GM12878 (cell line): Measurements from ENCODE around the gene BUB1. TPM values are rescaled to one million over a fixed set of nuclear protein-coding genes. Genes with fewer than 3 reads are reported as not detected.

Experiments used
- ATAC-seq: fragments of 200-7000 bp; cut with Tn5 transposase; 3 replicates; pipeline ENCODE4 v1.9.1; 2020; ENCODE audit warnings: mild to moderate bottlenecking, moderate library complexity
- BruUV-seq: library from RNA; stranded (reverse); fragments of 400-500 nt; replicated peaks from 2 replicates; lab custom pipeline; 2021; lab: Mats Ljungman, UMichigan
- CTCF ChIA-PET: fragments of 300-600 bp; sonication (Branson Sonifier 250); formaldehyde crosslinking; extraction: SDS; loops from one replicate; lab custom pipeline; 2021; ENCODE audit warnings: inconsistent platforms; lab: Yijun Ruan, JAX
- POLR2A ChIA-PET: fragments of 350-600 bp; formaldehyde crosslinking; extraction: SDS; loops from one replicate; lab custom pipeline; 2021; ENCODE audit warnings: inconsistent platforms; lab: Charles Lee
- RAD21 ChIA-PET: fragments of 300-600 bp; sonication (Branson Sonifier 250); formaldehyde crosslinking; loops from one replicate; lab custom pipeline; 2023; ENCODE audit warnings: antibody characterized with exemption; ENCODE audit not compliant: unreplicated experiment; lab: Charles Lee
- SMC1A ChIA-PET: fragments of 300-600 bp; sonication (Branson Sonifier 250); formaldehyde crosslinking; loops from one replicate; lab custom pipeline; 2023; ENCODE audit not compliant: unreplicated experiment, uncharacterized antibody; lab: Charles Lee
- DNase-seq: peaks from one replicate; pipeline ENCODE4 v3.0.0-alpha.2; 2011; ENCODE audit warnings: low read depth, low spot score
- FAIRE-seq: peaks from 3 replicates; lab custom pipeline; 2011; peaks lifted over from hg19 to GRCh38; lab: Jason Lieb, UNC
- H2AFZ ChIP-seq: 2 replicates; pipeline ENCODE4 v1.6.0; 2011; ENCODE audit warnings: low read depth, low read length, control low read depth; ENCODE audit not compliant: control insufficient read depth
- H3K27ac ChIP-seq: 2 replicates; pipeline ENCODE4 v1.5.1; 2011; ENCODE audit warnings: control low read depth; ENCODE audit not compliant: control insufficient read depth, insufficient read depth
- H3K27me3 ChIP-seq, 2 experiments: replicated peaks in 1 of 2; 2 replicates each; pipeline versions ENCODE4 v1.6.0 to v1.6.1; 2011; ENCODE audit warnings: low read length in 1 of 2; ENCODE audit not compliant: control insufficient read depth in 2 of 2, insufficient read depth in 2 of 2
- H3K36me3 ChIP-seq, 2 experiments: 2 replicates each; pipeline ENCODE4 v1.5.1; 2011; ENCODE audit warnings: low read length in 1 of 2; ENCODE audit not compliant: control insufficient read depth in 2 of 2, insufficient read depth in 2 of 2
- H3K4me1 ChIP-seq: 2 replicates; pipeline ENCODE4 v1.6.1; 2011; ENCODE audit warnings: mild to moderate bottlenecking, low read length, moderate library complexity, mixed read lengths; ENCODE audit not compliant: control insufficient read depth, insufficient read depth
- H3K4me2 ChIP-seq: 2 replicates; pipeline ENCODE4 v1.6.0; 2011; ENCODE audit warnings: control low read depth; ENCODE audit not compliant: control insufficient read depth, insufficient read depth
- H3K4me3 ChIP-seq: fragments of 200-600 bp; sonication (generic); 2 replicates; pipeline ENCODE4 v1.5.1; 2016
- H3K79me2 ChIP-seq: 2 replicates; pipeline ENCODE4 v1.6.0; 2011; ENCODE audit warnings: low read length; ENCODE audit not compliant: control insufficient read depth, insufficient read depth
- H3K9ac ChIP-seq: 2 replicates; pipeline ENCODE4 v1.8.0; 2011; ENCODE audit warnings: low read length, control low read depth, mixed read lengths; ENCODE audit not compliant: control insufficient read depth, insufficient read depth
- H3K9me3 ChIP-seq: replicated peaks from 3 replicates; pipeline ENCODE4 v1.5.1; 2011; ENCODE audit warnings: mild to moderate bottlenecking, low read length; ENCODE audit not compliant: control insufficient read depth, insufficient read depth
- H4K20me1 ChIP-seq: 2 replicates; pipeline ENCODE4 v1.6.0; 2011; ENCODE audit not compliant: control insufficient read depth, insufficient read depth
- BCL11A ChIP-seq: IDR thresholded peaks from 2 replicates; pipeline ENCODE4 v1.6.1; 2011; ENCODE audit warnings: low read depth, low read length
- CREM ChIP-seq: IDR thresholded peaks from 2 replicates; pipeline ENCODE4 v1.6.1; 2014; ENCODE audit warnings: antibody characterized with exemption, low read depth
- GABPA ChIP-seq: IDR thresholded peaks from 2 replicates; pipeline ENCODE4 v1.6.1; 2014; ENCODE audit warnings: antibody characterized with exemption, low read depth, mild to moderate bottlenecking, inconsistent platforms
- HDAC2 ChIP-seq: fragments of 200-600 bp; sonication (generic); IDR thresholded peaks from 2 replicates; pipeline ENCODE4 v1.6.1; 2017
- PAX5 ChIP-seq: IDR thresholded peaks from 2 replicates; pipeline ENCODE4 v1.6.1; 2011; ENCODE audit warnings: low read depth, low read length, borderline replicate concordance
- POLR2AphosphoS2 ChIP-seq: IDR thresholded peaks from 2 replicates; pipeline ENCODE4 v1.6.1; 2011; ENCODE audit warnings: low read depth, mild to moderate bottlenecking, low read length, improper control_type of control experiment, moderate library complexity
- SP1 ChIP-seq: IDR thresholded peaks from one replicate; pipeline ENCODE4 v1.6.1; 2011; ENCODE audit warnings: low read depth, low read length
- WGBS: methylation state at CpG from one replicate; pipeline ENCODE4 v1.1.6; 2016; ENCODE audit warnings: low lambda C conversion rate; ENCODE audit not compliant: insufficient replicate concordance, insufficient coverage; ENCODE audit errors: missing lambda C conversion rate; 5-methylcytosine and 5-hydroxymethylcytosine counted together
- in situ Hi-C: fragments of 300-500 bp; cut with MboI; formaldehyde crosslinking; loops from 9 replicates; pipeline ENCODE4 v1.14.3; 2018; ENCODE audit warnings: mixed read lengths
- intact Hi-C: fragments of 100-400 bp; cut with micrococcal nuclease; formaldehyde crosslinking; loops from one replicate; pipeline ENCODE4 v1.14.2; 2022; ENCODE audit not compliant: unreplicated experiment
- polyA plus RNA-seq, 11 experiments: library from polyadenylated mRNA; depleted of rRNA in 4 of 11; unstranded in 6 of 11; stranded (reverse) in 5 of 11; fragments of >200 nt; fragmentation: Nextera tagmentation in 4 of 11; fragmentation: Illumina TruSeq in 1 of 11; extraction: Ambion mirVana in 4 of 11; extraction: Trizol in 1 of 11; gene quantifications; 1 replicate in 1 of 11; 2 replicates in 10 of 11; pipeline versions ENCODE4 v1.2.1 to v1.2.3, GENCODE V29; 2011 to 2016; ENCODE audit warnings: inconsistent platforms in 2 of 11, missing spikeins in 2 of 11, low read depth in 1 of 11
- total RNA-seq, 4 experiments: library from RNA; depleted of rRNA in 3 of 4; stranded (reverse); fragments of >200 nt in 3 of 4; fragmentation: Illumina TruSeq in 1 of 4; extraction: Trizol in 1 of 4; gene quantifications; 2 replicates each; pipeline versions ENCODE4 v1.2.1 to v1.2.3, GENCODE V29; 2013 to 2021
- TF ChIP-seq, protein P1 (sequence below): fragments of 450-650 bp; IDR thresholded peaks from 2 replicates; pipeline ENCODE4 v1.6.1; 2017; ENCODE audit warnings: low read depth, mild to moderate bottlenecking, moderate library complexity

BUB1 gene
- total and polyA plus RNA-seq, 10 of the 15 experiments (the other 5 are each of a cell fraction or from before 2014, with no cell fraction given): 52.4 to 142 (median 88.9) TPM

- TF ChIP-seq CREM: peak; percentile 76
- TF ChIP-seq, protein P1, sequence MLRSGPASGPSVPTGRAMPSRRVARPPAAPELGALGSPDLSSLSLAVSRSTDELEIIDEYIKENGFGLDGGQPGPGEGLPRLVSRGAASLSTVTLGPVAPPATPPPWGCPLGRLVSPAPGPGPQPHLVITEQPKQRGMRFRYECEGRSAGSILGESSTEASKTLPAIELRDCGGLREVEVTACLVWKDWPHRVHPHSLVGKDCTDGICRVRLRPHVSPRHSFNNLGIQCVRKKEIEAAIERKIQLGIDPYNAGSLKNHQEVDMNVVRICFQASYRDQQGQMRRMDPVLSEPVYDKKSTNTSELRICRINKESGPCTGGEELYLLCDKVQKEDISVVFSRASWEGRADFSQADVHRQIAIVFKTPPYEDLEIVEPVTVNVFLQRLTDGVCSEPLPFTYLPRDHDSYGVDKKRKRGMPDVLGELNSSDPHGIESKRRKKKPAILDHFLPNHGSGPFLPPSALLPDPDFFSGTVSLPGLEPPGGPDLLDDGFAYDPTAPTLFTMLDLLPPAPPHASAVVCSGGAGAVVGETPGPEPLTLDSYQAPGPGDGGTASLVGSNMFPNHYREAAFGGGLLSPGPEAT: peak; percentile 92
- TF ChIP-seq BCL11A: peak; percentile 46; the same call in 1 of the 2 replicates
Observed at GRCh38 chr2:110674620-110675555, 3.0 kb downstream of the BUB1 start (continued).

- Histone ChIP-seq H3K9me3 (no peaks in the 10 kb centered on the region), H3K27me3 (no peaks in the 10 kb centered on the region), H3K4me3 (no peak overlapping the region), H3K79me2 (peaks cover 63% of the 10 kb centered on the region)
- intact Hi-C loops: no loop called here
- ChIA-PET CTCF (interaction anchor here (0.6 to 5.5 kb wide), 3 partner anchors 11 to 82 kb away, joined by 3 to 48 read pairs (median 4); no protein-coding TSS in a partner anchor), POLR2A (interaction anchor here (1.2 to 3.9 kb wide), 3 partner anchors 16 to 76 kb away, joined by 3 to 28 read pairs (median 3); no protein-coding TSS in a partner anchor), RAD21 (interaction anchor here (1.7 to 2.0 kb wide), 2 partner anchors 15 to 82 kb away, joined by 8 to 9 read pairs; no protein-coding TSS in a partner anchor)
- ATAC-seq (no peak), DNase-seq (no peak), FAIRE-seq (no peak)
- in situ Hi-C loops: no loop called here
- BruUV-seq: no TSS peak
- TF ChIP-seq POLR2AphosphoS2 (no peak), SP1 (no peak), HDAC2 (no peak), PAX5 (no peak), GABPA (no peak)
- TF ChIP-seq, all 136 proteins: peak for 0
- 98% methylated on average over 4 of the region's 4 CpGs for WGBS
- Histone ChIP-seq H3K36me3 (peaks cover 10 to 23% of the 10 kb centered on the region in 2 experiments), H3K4me1 (peaks cover 11% of the 10 kb centered on the region), H4K20me1 (no peaks in the 10 kb centered on the region), H3K4me2 (no peak overlapping the region), H2AFZ (no peak overlapping the region), H3K27ac (no peak overlapping the region), H3K9ac (no peak overlapping the region)
- SMC1A ChIA-PET: interaction anchor here (0.7 to 17.1 kb wide), 7 partner anchors 11 to 78 kb away, joined by 3 to 251 read pairs (median 5); no protein-coding TSS in a partner anchor
Observed at GRCh38 chr2:110673201-110673600, 4.7 kb downstream of the BUB1 start.
